Activated T-cell treated with anti-CD3 and anti-CD28 coated beads for 24 hours (primary cell): ENCODE results near the gene TIMD4.

Experiments used
- DNase-seq: peaks from one replicate; pipeline ENCODE4 v3.0.0-alpha.2; 2020; ENCODE audit warnings: low read depth

TIMD4 gene

GRCh38 chr5:156920861-156921431 is 42.1 kb downstream of the TIMD4 start:
- DNase-seq: no peak

- DNase-seq: peak; percentile 68
These were observed 42.8 kb downstream of the TIMD4 start for GRCh38 chr5:156920042-156920860.

GRCh38 chr5:156918311-156918845 is 44.6 kb downstream of the TIMD4 start:
- DNase-seq: no peak

GRCh38 chr5:156914371-156914737 is 48.7 kb downstream of the TIMD4 start:
- DNase-seq: no peak

GRCh38 chr5:156913719-156914370 is 49.2 kb downstream of the TIMD4 start:
- DNase-seq: no peak

- no peak for DNase-seq
These were observed 49.7 kb downstream of the TIMD4 start for GRCh38 chr5:156913355-156913718.

GRCh38 chr5:156912869-156913268 is 50.2 kb downstream of the TIMD4 start:
- no peak for DNase-seq

GRCh38 chr5:156909180-156909579 is 53.8 kb downstream of the TIMD4 start:
- DNase-seq: no peak

GRCh38 chr5:156907667-156908066 is 55.4 kb downstream of the TIMD4 start:
- DNase-seq: no peak

GRCh38 chr5:156906807-156907206 is 56.2 kb downstream of the TIMD4 start:
- no peak for DNase-seq

GRCh38 chr5:156896546-156896945 is 66.5 kb downstream of the TIMD4 start:
- DNase-seq: no peak

GRCh38 chr5:156893517-156893916 is 69.5 kb downstream of the TIMD4 start:
- DNase-seq: no peak

GRCh38 chr5:156892864-156893263 is 70.2 kb downstream of the TIMD4 start:
- DNase-seq: no peak

GRCh38 chr5:156892223-156892622 is 70.8 kb downstream of the TIMD4 start:
- no peak for DNase-seq

GRCh38 chr5:156888520-156888919 is 74.5 kb downstream of the TIMD4 start:
- no peak for DNase-seq

GRCh38 chr5:156883316-156883875 is 79.6 kb downstream of the TIMD4 start:
- no peak for DNase-seq

- DNase-seq: no peak
These were observed 83.3 kb downstream of the TIMD4 start for GRCh38 chr5:156879665-156880285.

GRCh38 chr5:156871212-156871611 is 91.8 kb downstream of the TIMD4 start:
- DNase-seq: no peak

GRCh38 chr5:156870498-156870839 is 92.6 kb downstream of the TIMD4 start:
- DNase-seq: no peak
